PC-3 (cell line): Measurements from ENCODE around the gene PLEKHO1. TPM values are rescaled to one million over a fixed set of nuclear protein-coding genes. Genes with fewer than 3 reads are reported as not detected.

Experiments
- ATAC-seq: fragments of 200-7000 bp; cut with Tn5 transposase; 2 replicates; pipeline ENCODE4 v1.9.1; 2020; ENCODE audit warnings: mild to moderate bottlenecking, moderate library complexity
- BruUV-seq: library from RNA; stranded (reverse); fragments of 400-500 nt; replicated peaks from 2 replicates; lab custom pipeline; 2021; lab: Mats Ljungman, UMichigan
- CTCF ChIA-PET: fragments of 300-600 bp; sonication (Branson Sonifier 250); formaldehyde crosslinking; loops from one replicate; lab custom pipeline; 2022; ENCODE audit warnings: antibody characterized with exemption; lab: Charles Lee
- POLR2A ChIA-PET: fragments of 300-600 bp; sonication (Branson Sonifier 250); formaldehyde crosslinking; loops from one replicate; lab custom pipeline; 2022; ENCODE audit warnings: antibody characterized with exemption; ENCODE audit not compliant: unreplicated experiment; lab: Charles Lee
- DNase-seq: peaks from one replicate; pipeline ENCODE4 v3.0.0-alpha.2; 2015
- H2AFZ ChIP-seq: fragments of 300-600 bp; sonication (generic); 2 replicates; pipeline ENCODE4 v1.6.0; 2016; ENCODE audit warnings: antibody characterized with exemption, low read length
- H3F3A ChIP-seq: fragments of 300-600 bp; sonication (generic); one replicate; pipeline ENCODE4 v1.6.0; 2017; ENCODE audit warnings: antibody characterized with exemption, low read length, control low read depth, mild to moderate bottlenecking; ENCODE audit not compliant: unreplicated experiment
- H3K27ac ChIP-seq: fragments of 300-600 bp; sonication (generic); 2 replicates; pipeline ENCODE4 v1.5.1; 2016; ENCODE audit warnings: mild to moderate bottlenecking, low read length
- H3K27me3 ChIP-seq: fragments of 300-600 bp; sonication (generic); 2 replicates; pipeline ENCODE4 v1.6.1; 2016; ENCODE audit warnings: low read length, mixed read lengths
- H3K36me3 ChIP-seq: fragments of 300-600 bp; sonication (generic); 2 replicates; pipeline ENCODE4 v1.6.1; 2016; ENCODE audit warnings: low read depth, mixed run types, low read length, mixed read lengths
- H3K4me1 ChIP-seq: fragments of 300-600 bp; sonication (generic); 2 replicates; pipeline ENCODE4 v1.5.1; 2016; ENCODE audit warnings: low read length; ENCODE audit not compliant: insufficient read depth
- H3K4me2 ChIP-seq: fragments of 300-600 bp; sonication (generic); 2 replicates; pipeline ENCODE4 v1.6.0; 2016; ENCODE audit warnings: low read length
- H3K4me3 ChIP-seq: fragments of 300-600 bp; sonication (generic); 2 replicates; pipeline ENCODE4 v1.5.1; 2016; ENCODE audit warnings: mild to moderate bottlenecking, low read length, mixed read lengths
- H3K79me2 ChIP-seq: fragments of 300-600 bp; sonication (generic); 2 replicates; pipeline ENCODE4 v1.6.1; 2017; ENCODE audit warnings: low read length, mixed read lengths
- H3K9ac ChIP-seq: fragments of 300-600 bp; sonication (generic); 2 replicates; pipeline ENCODE4 v1.6.0; 2016; ENCODE audit warnings: mild to moderate bottlenecking, low read length
- H3K9me2 ChIP-seq: fragments of 300-600 bp; sonication (generic); replicated peaks from 2 replicates; pipeline ENCODE4 v1.6.1; 2016; ENCODE audit warnings: mixed run types, low read length, mixed read lengths
- H3K9me3 ChIP-seq: fragments of 300-600 bp; sonication (generic); 2 replicates; pipeline ENCODE4 v1.6.1; 2016; ENCODE audit warnings: low read length, mixed read lengths
- H4K20me1 ChIP-seq: fragments of 300-600 bp; sonication (generic); 2 replicates; pipeline ENCODE4 v1.6.1; 2016; ENCODE audit warnings: low read length, mixed read lengths
- EZH2 ChIP-seq: fragments of 300-600 bp; sonication (generic); IDR thresholded peaks from one replicate; pipeline ENCODE4 v1.6.1; 2017; ENCODE audit warnings: antibody characterized with exemption, mild to moderate bottlenecking, low read length; ENCODE audit not compliant: unreplicated experiment
- EZH2phosphoT487 ChIP-seq: fragments of 300-600 bp; sonication (generic); IDR thresholded peaks from 2 replicates; pipeline ENCODE4 v1.6.1; 2018; ENCODE audit warnings: mild to moderate bottlenecking, antibody characterized with exemption, low read length, borderline replicate concordance
- intact Hi-C: fragments of 100-400 bp; cut with micrococcal nuclease; formaldehyde crosslinking; loops from 2 replicates; pipeline ENCODE4 v1.9.0; 2023
- total RNA-seq: library from RNA; depleted of rRNA; stranded (reverse); fragments of >200 nt; gene quantifications from 2 replicates; pipeline ENCODE4 v1.2.3, GENCODE V29; 2014
- TF ChIP-seq, protein P1 (sequence below): fragments of 300-600 bp; sonication (generic); conservative IDR thresholded peaks from 2 replicates; pipeline ENCODE4 v1.5.1; 2017; ENCODE audit warnings: antibody characterized with exemption, low read depth, mild to moderate bottlenecking, low read length

The PLEKHO1 gene
- total RNA-seq, 1 experiment from 2014 or later, result 13.8 TPM

DNA sequence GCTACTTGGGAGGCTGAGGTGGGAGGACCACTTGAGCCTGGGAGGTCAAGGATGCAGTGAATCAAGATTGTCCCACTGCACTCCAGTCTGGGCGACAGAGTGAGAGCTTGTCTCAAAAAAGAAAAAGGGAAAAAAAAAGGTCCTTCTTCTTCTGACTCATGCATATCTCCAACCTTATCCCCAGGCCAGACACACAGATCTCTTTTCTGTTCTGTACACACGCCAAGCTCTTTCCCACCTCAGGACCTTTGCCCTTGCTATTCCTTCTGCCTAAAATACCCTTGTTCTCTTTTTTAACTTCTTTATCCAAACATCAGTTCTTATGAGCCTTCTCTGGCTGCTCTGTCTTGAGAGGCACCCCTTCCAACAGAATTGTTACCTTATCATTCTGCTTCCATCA is 22.1 kb downstream of the PLEKHO1 start:
- Histone ChIP-seq H3K9ac (no peak overlapping the region), H2AFZ (no peak overlapping the region), H3K4me2 (no peak overlapping the region), H4K20me1 (no peaks in the 10 kb centered on the region), H3K27ac (no peak overlapping the region), H3K4me3 (no peak overlapping the region), H3K9me3 (no peaks in the 10 kb centered on the region), H3F3A (no peaks in the 10 kb centered on the region), H3K79me2 (no peaks in the 10 kb centered on the region), H3K36me3 (no peaks in the 10 kb centered on the region), H3K9me2 (no peaks in the 10 kb centered on the region), H3K4me1 (no peaks in the 10 kb centered on the region), H3K27me3 (no peaks in the 10 kb centered on the region)
- no TSS peak for BruUV-seq
- ATAC-seq (no peak), DNase-seq (no peak)
- TF ChIP-seq EZH2 (no peak), EZH2phosphoT487 (no peak)
- TF ChIP-seq, protein P1, sequence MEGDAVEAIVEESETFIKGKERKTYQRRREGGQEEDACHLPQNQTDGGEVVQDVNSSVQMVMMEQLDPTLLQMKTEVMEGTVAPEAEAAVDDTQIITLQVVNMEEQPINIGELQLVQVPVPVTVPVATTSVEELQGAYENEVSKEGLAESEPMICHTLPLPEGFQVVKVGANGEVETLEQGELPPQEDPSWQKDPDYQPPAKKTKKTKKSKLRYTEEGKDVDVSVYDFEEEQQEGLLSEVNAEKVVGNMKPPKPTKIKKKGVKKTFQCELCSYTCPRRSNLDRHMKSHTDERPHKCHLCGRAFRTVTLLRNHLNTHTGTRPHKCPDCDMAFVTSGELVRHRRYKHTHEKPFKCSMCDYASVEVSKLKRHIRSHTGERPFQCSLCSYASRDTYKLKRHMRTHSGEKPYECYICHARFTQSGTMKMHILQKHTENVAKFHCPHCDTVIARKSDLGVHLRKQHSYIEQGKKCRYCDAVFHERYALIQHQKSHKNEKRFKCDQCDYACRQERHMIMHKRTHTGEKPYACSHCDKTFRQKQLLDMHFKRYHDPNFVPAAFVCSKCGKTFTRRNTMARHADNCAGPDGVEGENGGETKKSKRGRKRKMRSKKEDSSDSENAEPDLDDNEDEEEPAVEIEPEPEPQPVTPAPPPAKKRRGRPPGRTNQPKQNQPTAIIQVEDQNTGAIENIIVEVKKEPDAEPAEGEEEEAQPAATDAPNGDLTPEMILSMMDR, result no peak
- intact Hi-C loops, result no loop called here
- ChIA-PET CTCF (no interaction called here), POLR2A (no interaction called here)

DNA sequence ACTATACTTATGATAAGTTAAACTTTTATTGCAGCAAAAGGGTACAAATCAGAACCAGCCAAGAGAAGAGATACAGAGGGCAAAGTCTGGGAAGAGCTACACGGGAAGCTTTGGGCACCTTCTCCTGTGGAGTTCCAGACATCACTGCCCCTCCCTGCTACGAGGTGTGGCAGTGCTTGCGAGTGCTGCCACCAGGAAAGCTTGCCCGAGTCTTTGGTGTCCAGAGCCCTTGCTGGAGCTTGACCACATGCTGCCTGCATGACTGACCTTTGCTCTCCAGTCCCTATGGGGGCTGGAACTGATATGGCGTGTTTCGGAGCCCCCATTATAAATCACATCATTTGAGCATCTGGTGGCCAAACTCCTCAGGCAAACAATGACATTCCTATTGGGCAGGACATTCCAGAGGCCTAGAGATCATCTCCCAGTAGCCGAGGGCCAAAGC is 23.4 kb downstream of the PLEKHO1 start:
- intact Hi-C loops, result no loop called here
- H3K4me1 ChIP-seq, result no peaks in the 10 kb centered on the region
- H4K20me1 ChIP-seq, result no peaks in the 10 kb centered on the region
- H2AFZ ChIP-seq, result no peak overlapping the region
- TF ChIP-seq EZH2phosphoT487, result no peak
- TF ChIP-seq, protein P1, result no peak
- TF ChIP-seq EZH2, result no peak
- H3K79me2 ChIP-seq, result no peaks in the 10 kb centered on the region
- ATAC-seq (no peak), DNase-seq (no peak)
- H3K36me3 ChIP-seq, result no peaks in the 10 kb centered on the region
- no peaks in the 10 kb centered on the region for H3K9me2 ChIP-seq
- no peak overlapping the region for H3K4me2 ChIP-seq
- H3K4me3 ChIP-seq, result no peak overlapping the region
- no peaks in the 10 kb centered on the region for H3F3A ChIP-seq
- no peaks in the 10 kb centered on the region for H3K27me3 ChIP-seq
- no peak overlapping the region for H3K9ac ChIP-seq
- no peaks in the 10 kb centered on the region for H3K9me3 ChIP-seq
- POLR2A ChIA-PET, result no interaction called here
- CTCF ChIA-PET, result no interaction called here
- no peak overlapping the region for H3K27ac ChIP-seq
- BruUV-seq, result no TSS peak

DNA sequence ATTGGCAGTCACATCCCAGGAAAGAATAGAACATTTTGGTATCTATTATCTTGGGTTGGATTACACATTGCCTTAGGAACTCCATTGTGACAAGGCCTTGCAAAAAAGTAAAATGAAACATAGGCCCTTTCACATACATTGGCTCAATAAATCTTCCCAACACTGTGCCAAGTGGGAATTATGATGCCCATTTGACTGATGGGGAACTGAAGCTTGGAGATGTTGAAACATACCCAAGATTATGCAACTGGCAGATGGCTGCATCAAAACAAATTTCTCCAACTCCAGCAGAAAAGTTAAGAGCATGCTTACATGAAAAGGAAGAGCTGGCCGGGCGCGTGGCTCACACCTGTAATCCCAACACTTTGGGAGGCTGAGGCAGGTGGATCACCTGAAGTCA is 26.9 kb downstream of the PLEKHO1 start:
- no peaks in the 10 kb centered on the region for H3K9me2 ChIP-seq
- H3K4me1 ChIP-seq, result no peaks in the 10 kb centered on the region
- H3K27me3 ChIP-seq, result no peaks in the 10 kb centered on the region
- DNase-seq, result no peak
- TF ChIP-seq EZH2phosphoT487, result no peak
- TF ChIP-seq, protein P1, result no peak
- TF ChIP-seq EZH2, result no peak
- POLR2A ChIA-PET, result no interaction called here
- H3K27ac ChIP-seq, result no peak overlapping the region
- H3K9me3 ChIP-seq, result no peaks in the 10 kb centered on the region
- H3K4me2 ChIP-seq, result no peak overlapping the region
- H3K9ac ChIP-seq, result no peak overlapping the region
- H4K20me1 ChIP-seq, result no peaks in the 10 kb centered on the region
- intact Hi-C loops, result no loop called here
- no peak overlapping the region for H2AFZ ChIP-seq
- CTCF ChIA-PET, result no interaction called here
- no peaks in the 10 kb centered on the region for H3K36me3 ChIP-seq
- H3K79me2 ChIP-seq, result no peaks in the 10 kb centered on the region
- ATAC-seq, result no peak
- H3K4me3 ChIP-seq, result no peak overlapping the region
- no peaks in the 10 kb centered on the region for H3F3A ChIP-seq
- BruUV-seq, result no TSS peak
